A673 (cell line): Measurements from ENCODE around the gene KANTR. TPM values are rescaled to one million over a fixed set of nuclear protein-coding genes. Genes with fewer than 3 reads are reported as not detected.

Experiments
- Bru-seq: library from RNA; stranded (reverse); fragments of 400-500 nt; gene quantifications from one replicate; lab custom pipeline; 2021; lab: Mats Ljungman, UMichigan
- BruChase-seq, 2 experiments: library from RNA; stranded (reverse); fragments of 400-500 nt; gene quantifications; one replicate each; lab custom pipeline; 2021; lab: Mats Ljungman, UMichigan
- BruUV-seq: library from RNA; stranded (reverse); fragments of 400-500 nt; replicated peaks from 2 replicates; lab custom pipeline; 2021; lab: Mats Ljungman, UMichigan
- CTCF ChIA-PET: fragments of 300-600 bp; sonication (Branson Sonifier 250); formaldehyde crosslinking; loops from one replicate; lab custom pipeline; 2022; ENCODE audit warnings: antibody characterized with exemption; lab: Charles Lee
- POLR2A ChIA-PET: fragments of 300-600 bp; sonication (Branson Sonifier 250); formaldehyde crosslinking; loops from one replicate; lab custom pipeline; 2022; ENCODE audit warnings: antibody characterized with exemption; ENCODE audit not compliant: low non-redundant PET; lab: Charles Lee
- DNase-seq: peaks from one replicate; pipeline ENCODE4 v3.0.0-alpha.2; 2015; ENCODE audit warnings: low spot score
- H3K27ac ChIP-seq: fragments of 200-600 bp; sonication (generic); 2 replicates; pipeline ENCODE4 v1.5.1; 2016; ENCODE audit warnings: mixed run types, low read depth, mild to moderate bottlenecking, mixed read lengths, antibody characterized with exemption, low read length; ENCODE audit not compliant: poor library complexity, severe bottlenecking
- H3K27me3 ChIP-seq: fragments of 200-600 bp; sonication (generic); replicated peaks from 2 replicates; pipeline ENCODE4 v1.6.1; 2017; ENCODE audit warnings: mixed run types, low read depth, mild to moderate bottlenecking, mixed read lengths, antibody characterized with exemption, low read length; ENCODE audit not compliant: insufficient read depth, poor library complexity
- H3K36me3 ChIP-seq: fragments of 200-600 bp; sonication (generic); 2 replicates; pipeline ENCODE4 v1.6.1; 2016; ENCODE audit warnings: mixed run types, mild to moderate bottlenecking, mixed read lengths, antibody characterized with exemption, low read length; ENCODE audit not compliant: insufficient read depth, poor library complexity, severe bottlenecking
- H3K4me1 ChIP-seq: fragments of 200-600 bp; sonication (generic); 2 replicates; pipeline ENCODE4 v1.6.1; 2017; ENCODE audit warnings: mixed run types, mild to moderate bottlenecking, mixed read lengths, antibody characterized with exemption, low read length; ENCODE audit not compliant: insufficient read depth, poor library complexity, severe bottlenecking
- H3K4me3 ChIP-seq: fragments of 200-600 bp; sonication (generic); 2 replicates; pipeline ENCODE4 v1.5.1; 2016; ENCODE audit warnings: low read depth, mixed run types, mild to moderate bottlenecking, mixed read lengths, low read length; ENCODE audit not compliant: poor library complexity, severe bottlenecking
- H3K9me3 ChIP-seq: fragments of 200-600 bp; sonication (generic); 2 replicates; pipeline ENCODE4 v1.6.1; 2016; ENCODE audit warnings: mixed run types, low read depth, mild to moderate bottlenecking, mixed read lengths, antibody characterized with exemption, low read length; ENCODE audit not compliant: poor library complexity, severe bottlenecking
- EZH2 ChIP-seq: fragments of 200-600 bp; sonication (generic); IDR thresholded peaks from 2 replicates; pipeline ENCODE4 v1.6.1; 2017; ENCODE audit warnings: borderline replicate concordance, low read depth, mild to moderate bottlenecking, mixed read lengths, antibody characterized with exemption, low read length; ENCODE audit not compliant: poor library complexity, severe bottlenecking
- intact Hi-C: fragments of 100-400 bp; cut with micrococcal nuclease; formaldehyde crosslinking; loops from one replicate; pipeline ENCODE4 v1.10.0; 2022; ENCODE audit not compliant: unreplicated experiment
- long read RNA-seq: library from polyadenylated mRNA; stranded (forward); transcript quantifications from one replicate; pipeline ENCODE4 v2.0.0, GENCODE V29; 2022
- total RNA-seq: library from RNA; stranded (reverse); gene quantifications from 2 replicates; pipeline ENCODE4 v1.2.3, GENCODE V29; 2021
- TF ChIP-seq, protein P1 (sequence below): fragments of 300-800, 200-600 bp; sonication (generic); conservative IDR thresholded peaks from 2 replicates; pipeline ENCODE4 v1.5.1; 2017; ENCODE audit warnings: low read depth, mild to moderate bottlenecking, antibody characterized with exemption, low read length, moderate library complexity, mixed read lengths

KANTR gene
- 15.1 and 15.4 TPM in 2 replicates for total RNA-seq
- percentile 73 among the genes with signal in this experiment for Bru-seq, nascent RNA
- BruChase-seq, experiment 1, labeled RNA remaining after a 2-hour chase: percentile 80 among the genes with signal in this experiment
- BruChase-seq, experiment 2, labeled RNA remaining after a 6-hour chase: percentile 81 among the genes with signal in this experiment
- long read RNA-seq, partial matches to known transcripts: 0 of 8 reads
- long read RNA-seq, other reads (novel, unspliced or antisense): 8 of 8 reads

DNA sequence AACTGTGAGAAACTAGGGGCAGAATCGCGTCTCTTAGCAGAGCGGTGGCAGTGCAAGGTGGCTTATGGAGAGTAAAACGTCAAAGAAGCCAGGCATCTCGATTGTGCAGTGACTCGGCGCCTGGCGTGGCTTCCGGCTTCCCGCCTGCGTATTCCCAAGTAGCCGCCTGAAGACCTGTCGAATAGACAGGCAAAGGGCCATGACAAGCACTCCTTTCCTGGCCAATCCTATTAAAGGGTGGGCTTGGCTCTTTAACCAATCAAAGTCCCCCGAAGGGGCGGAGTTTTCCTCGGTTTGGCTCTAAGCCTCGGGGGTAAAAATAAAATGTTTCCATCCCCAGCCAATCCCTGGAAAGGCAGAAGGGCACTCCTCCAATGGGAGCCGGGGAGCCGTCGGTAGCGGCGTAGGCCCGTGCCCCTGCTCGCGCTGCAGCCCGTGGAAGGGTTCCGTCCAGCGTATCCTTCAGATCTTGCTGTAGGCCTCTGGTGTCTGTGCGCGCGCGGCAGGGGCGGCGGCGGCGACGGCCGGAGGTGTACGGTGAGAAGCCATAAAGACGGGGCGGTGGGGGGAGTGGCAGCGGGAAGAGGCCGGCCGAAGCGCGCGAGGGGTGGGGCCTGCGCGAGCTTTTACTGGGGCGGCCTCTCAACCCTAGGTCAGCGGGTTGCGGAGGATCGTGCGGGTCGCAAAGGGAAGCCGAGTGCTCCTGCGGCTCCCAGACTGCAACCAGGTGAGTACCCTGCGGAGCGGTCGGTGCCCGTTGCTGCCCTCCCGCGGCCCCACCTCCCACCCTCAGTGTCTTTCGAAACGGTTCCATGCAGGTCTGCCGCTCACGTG lies at the start of gene KANTR:
TSS of gene KANTR (plus strand) at position 395 of the 834 bp plus-strand sequence. CDS start 30,131 bp downstream, outside the sequence.
- peak; percentile 97 for DNase-seq
- ChIA-PET CTCF (interaction anchor here (0.5 to 1.1 kb wide), 2 partner anchors 97 to 115 kb away, joined by 3 to 13 read pairs; no protein-coding TSS in a partner anchor), POLR2A (no interaction called here)
- no peaks in the 10 kb centered on the region for H3K27me3 ChIP-seq
- no peaks in the 10 kb centered on the region for H3K9me3 ChIP-seq
- intact Hi-C loops: loop anchor here (1.0 kb wide), 1 partner anchor 99 kb away; no protein-coding TSS in a partner anchor
- no peaks in the 10 kb centered on the region for H3K36me3 ChIP-seq
- no peak for TF ChIP-seq EZH2
- TF ChIP-seq, protein P1, sequence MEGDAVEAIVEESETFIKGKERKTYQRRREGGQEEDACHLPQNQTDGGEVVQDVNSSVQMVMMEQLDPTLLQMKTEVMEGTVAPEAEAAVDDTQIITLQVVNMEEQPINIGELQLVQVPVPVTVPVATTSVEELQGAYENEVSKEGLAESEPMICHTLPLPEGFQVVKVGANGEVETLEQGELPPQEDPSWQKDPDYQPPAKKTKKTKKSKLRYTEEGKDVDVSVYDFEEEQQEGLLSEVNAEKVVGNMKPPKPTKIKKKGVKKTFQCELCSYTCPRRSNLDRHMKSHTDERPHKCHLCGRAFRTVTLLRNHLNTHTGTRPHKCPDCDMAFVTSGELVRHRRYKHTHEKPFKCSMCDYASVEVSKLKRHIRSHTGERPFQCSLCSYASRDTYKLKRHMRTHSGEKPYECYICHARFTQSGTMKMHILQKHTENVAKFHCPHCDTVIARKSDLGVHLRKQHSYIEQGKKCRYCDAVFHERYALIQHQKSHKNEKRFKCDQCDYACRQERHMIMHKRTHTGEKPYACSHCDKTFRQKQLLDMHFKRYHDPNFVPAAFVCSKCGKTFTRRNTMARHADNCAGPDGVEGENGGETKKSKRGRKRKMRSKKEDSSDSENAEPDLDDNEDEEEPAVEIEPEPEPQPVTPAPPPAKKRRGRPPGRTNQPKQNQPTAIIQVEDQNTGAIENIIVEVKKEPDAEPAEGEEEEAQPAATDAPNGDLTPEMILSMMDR: no peak
- peak within 1 kb of the TSS; percentile 65 for H3K4me3 ChIP-seq
- H3K27ac ChIP-seq: peak within 1 kb of the TSS; percentile 87
- peaks cover 5% of the 10 kb centered on the region for H3K4me1 ChIP-seq
- no TSS peak for BruUV-seq

- CTCF ChIA-PET: no interaction called here
- H3K27ac ChIP-seq: no peak overlapping the region
- POLR2A ChIA-PET: no interaction called here
- intact Hi-C loops: no loop called here
- no peaks in the 10 kb centered on the region for H3K36me3 ChIP-seq
- H3K27me3 ChIP-seq: peaks cover 23% of the 10 kb centered on the region
- no peak overlapping the region for H3K4me3 ChIP-seq
- DNase-seq: no peak
- H3K9me3 ChIP-seq: no peaks in the 10 kb centered on the region
- H3K4me1 ChIP-seq: no peaks in the 10 kb centered on the region
- TF ChIP-seq, protein P1: no peak
- TF ChIP-seq EZH2: no peak
- no TSS peak for BruUV-seq
Observed at GRCh38 chrX:53044995-53045394, 48.9 kb upstream of the KANTR start.

DNA sequence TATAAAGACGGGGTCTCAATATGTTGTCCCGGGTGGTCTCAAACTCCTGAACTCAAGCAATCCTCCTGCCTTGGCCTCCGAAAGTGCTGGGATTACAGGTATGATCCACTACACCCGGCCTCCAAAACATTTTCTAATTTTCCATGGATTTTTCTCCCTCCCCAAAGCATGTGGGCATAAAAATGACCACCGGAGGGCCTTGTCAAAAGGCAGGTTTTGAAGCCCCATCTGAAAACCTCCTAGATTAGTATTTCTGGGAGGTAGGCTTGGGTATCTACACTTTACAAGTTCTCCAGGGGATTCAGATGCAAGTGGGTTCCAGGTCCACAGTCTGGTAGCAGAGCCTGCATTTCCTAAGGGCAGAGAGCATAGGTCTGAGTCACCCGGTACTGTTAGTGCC lies 46.7 kb upstream of the KANTR start:
- Histone ChIP-seq H3K9me3 (no peaks in the 10 kb centered on the region), H3K36me3 (no peaks in the 10 kb centered on the region), H3K27ac (no peak overlapping the region), H3K4me1 (no peaks in the 10 kb centered on the region), H3K4me3 (no peak overlapping the region), H3K27me3 (peaks cover 6% of the 10 kb centered on the region)
- CTCF ChIA-PET: no interaction called here
- TF ChIP-seq, protein P1: peak; percentile 43
- TF ChIP-seq EZH2: no peak
- DNase-seq: peak; percentile 42
- intact Hi-C loops: no loop called here
- POLR2A ChIA-PET: no interaction called here
- no TSS peak for BruUV-seq
